HepG2 (cell line): Measurements from ENCODE around the gene GPR61. TPM values are rescaled to one million over a fixed set of nuclear protein-coding genes. Genes with fewer than 3 reads are reported as not detected.
A peak's percentile ranks its signal among the peaks of the same experiment; 100 is the strongest.

Source experiments
- ATAC-seq: fragments of 200-7000 bp; cut with Tn5 transposase; 3 replicates; pipeline ENCODE4 v1.9.1; 2020; ENCODE audit warnings: mild to moderate bottlenecking, moderate library complexity
- BruUV-seq: library from RNA; stranded (reverse); fragments of 400-500 nt; replicated peaks from 2 replicates; lab custom pipeline; 2021; lab: Mats Ljungman, UMichigan
- CTCF ChIA-PET: fragments of 300-600 bp; formaldehyde crosslinking; extraction: SDS; loops from one replicate; lab custom pipeline; 2021; ENCODE audit warnings: low total read pairs, inconsistent platforms, low intra/inter-chr PET ratio; lab: Yijun Ruan, JAX
- POLR2A ChIA-PET: fragments of 350-600 bp; sonication (Branson Sonifier 250); formaldehyde crosslinking; loops from one replicate; lab custom pipeline; 2020; ENCODE audit warnings: antibody characterized with exemption, inconsistent platforms; lab: Yijun Ruan, JAX
- DNase-seq: peaks from one replicate; pipeline ENCODE4 v3.0.0-alpha.2; 2015; ENCODE audit warnings: low spot score
- FAIRE-seq: peaks from 3 replicates; lab custom pipeline; 2011; peaks lifted over from hg19 to GRCh38; lab: Jason Lieb, UNC
- H2AFZ ChIP-seq: one replicate; pipeline ENCODE4 v1.6.1; 2011; ENCODE audit warnings: low read length, inconsistent platforms
- H3K27ac ChIP-seq: fragments of 300-600 bp; 3 replicates; pipeline ENCODE4 v1.8.0; 2011; ENCODE audit warnings: mixed run types, mild to moderate bottlenecking, mixed read lengths, low read length, inconsistent platforms; ENCODE audit not compliant: insufficient read depth; ENCODE audit errors: extremely low read length
- H3K27me3 ChIP-seq, 2 experiments: fragments of 200-600 bp in 1 of 2; 2 replicates in 1 of 2; 3 replicates in 1 of 2; pipeline versions ENCODE4 v1.6.0 to v1.8.0; 2011; ENCODE audit warnings: low read length in 2 of 2, mild to moderate bottlenecking in 2 of 2, moderate library complexity in 2 of 2, inconsistent platforms in 1 of 2; ENCODE audit not compliant: insufficient read depth in 2 of 2, control insufficient read depth in 1 of 2
- H3K36me3 ChIP-seq, 2 experiments: fragments of 200-600 bp in 1 of 2; replicated peaks in 1 of 2; 2 replicates in 1 of 2; 3 replicates in 1 of 2; pipeline versions ENCODE4 v1.5.1 to v1.8.0; 2011; ENCODE audit warnings: low read length in 2 of 2, inconsistent platforms in 1 of 2; ENCODE audit not compliant: insufficient read depth in 2 of 2, control insufficient read depth in 1 of 2
- H3K4me1 ChIP-seq: 2 replicates; pipeline ENCODE4 v1.5.1; 2012; ENCODE audit warnings: low read length, inconsistent platforms; ENCODE audit not compliant: insufficient read depth
- H3K4me2 ChIP-seq: 2 replicates; pipeline ENCODE4 v1.6.0; 2011; ENCODE audit warnings: low read depth, low read length, inconsistent platforms
- H3K4me3 ChIP-seq, 3 experiments: fragments of 200-600 bp in 1 of 3; sonication (generic), shearing (Covaris generic) in 1 of 3; replicated peaks in 1 of 3; 2 replicates each; pipeline ENCODE4 v1.5.1; 2011 to 2016; ENCODE audit warnings: low read length in 3 of 3, inconsistent platforms in 2 of 3, low read depth in 2 of 3, mild to moderate bottlenecking in 2 of 3, control low read depth in 1 of 3, mixed read lengths in 1 of 3; ENCODE audit not compliant: insufficient read depth in 1 of 3
- H3K79me2 ChIP-seq: one replicate; pipeline ENCODE4 v1.6.1; 2011; ENCODE audit warnings: low read length, inconsistent platforms; ENCODE audit not compliant: insufficient read depth
- H3K9ac ChIP-seq: 2 replicates; pipeline ENCODE4 v1.6.0; 2011; ENCODE audit warnings: mild to moderate bottlenecking, low read depth, low read length, inconsistent platforms; ENCODE audit not compliant: insufficient read depth
- H3K9me3 ChIP-seq: 2 replicates; pipeline ENCODE4 v1.5.1; 2012; ENCODE audit warnings: mild to moderate bottlenecking, low read length
- H4K20me1 ChIP-seq: 2 replicates; pipeline ENCODE4 v1.6.0; 2011; ENCODE audit warnings: inconsistent platforms, mild to moderate bottlenecking, low read length, moderate library complexity; ENCODE audit not compliant: insufficient read depth
- HNF4A ChIP-seq: sonication (generic); formaldehyde crosslinking; IDR thresholded peaks from 2 replicates; pipeline ENCODE4 v1.4.0; 2020; ENCODE audit warnings: missing genetic modification reagents
- NFRKB ChIP-seq: fragments of 450-650 bp; IDR thresholded peaks from 2 replicates; pipeline ENCODE4 v1.6.1; 2017
- SP1 ChIP-seq, 2 experiments: fragments of 450-650 bp in 1 of 2; sonication (generic) in 1 of 2; formaldehyde crosslinking in 1 of 2; IDR thresholded peaks; 2 replicates each; pipeline versions ENCODE4 v1.4.0 to v1.6.1; 2016 to 2020; ENCODE audit warnings: missing genetic modification reagents in 1 of 2
- WGBS: methylation state at CpG from one replicate; pipeline ENCODE4 v1.1.6; 2017; ENCODE audit warnings: low lambda C conversion rate; 5-methylcytosine and 5-hydroxymethylcytosine counted together
- in situ Hi-C: cut with HindIII; loops from 2 replicates; pipeline ENCODE4 v1.10.0; 2017; ENCODE audit warnings: low pct_unique_long_range_greater_than_20kb; ENCODE audit not compliant: extremely low pct_ligation_motif_present
- intact Hi-C: fragments of 100-400 bp; cut with micrococcal nuclease; formaldehyde crosslinking; loops from one replicate; pipeline ENCODE4 v1.10.0; 2022; ENCODE audit not compliant: unreplicated experiment
- polyA plus RNA-seq, 8 experiments: library from polyadenylated mRNA; depleted of rRNA in 3 of 8; stranded (reverse) in 7 of 8; unstranded in 1 of 8; fragments of >200 nt; fragmentation: Illumina TruSeq in 4 of 8; extraction: Trizol in 4 of 8; gene quantifications; 2 replicates each; pipeline versions ENCODE4 v1.2.1 to v1.2.3, GENCODE V29; 2011 to 2016; ENCODE audit warnings: low read depth in 4 of 8, missing spikeins in 1 of 8, mixed read lengths in 1 of 8; ENCODE audit not compliant: insufficient read depth in 1 of 8
- total RNA-seq, 5 experiments: library from RNA; depleted of rRNA; stranded (reverse); fragments of >200 nt; fragmentation: Illumina TruSeq; extraction: Trizol; gene quantifications; 2 replicates each; pipeline ENCODE4 v1.2.3, GENCODE V29; 2016; ENCODE audit warnings: low read depth in 1 of 5
- TF ChIP-seq, protein P1 (sequence below), 2 experiments: fragments of 450-650 bp in 1 of 2; sonication (generic) in 1 of 2; formaldehyde crosslinking; IDR thresholded peaks; 2 replicates each; pipeline versions ENCODE4 v1.5.0 to v1.8.0; 2020 to 2022; ENCODE audit warnings: mild to moderate bottlenecking in 1 of 2, missing genetic modification reagents in 1 of 2
- TF ChIP-seq, protein P2 (sequence below), 2 experiments: sonication (generic) in 1 of 2; formaldehyde crosslinking in 1 of 2; IDR thresholded peaks; 2 replicates each; pipeline versions ENCODE4 v1.6.1 to v1.9.0; 2014 to 2022; ENCODE audit warnings: antibody characterized with exemption in 1 of 2, borderline replicate concordance in 1 of 2, inconsistent platforms in 1 of 2, low read depth in 1 of 2, missing genetic modification reagents in 1 of 2
- TF ChIP-seq, protein P3 (sequence below): sonication (generic); formaldehyde crosslinking; IDR thresholded peaks from 2 replicates; pipeline ENCODE4 v1.8.1; 2023; ENCODE audit warnings: mild to moderate bottlenecking, inconsistent platforms, moderate library complexity, missing genetic modification reagents, borderline replicate concordance
- TF ChIP-seq, protein P4 (sequence below): IDR thresholded peaks from 2 replicates; pipeline ENCODE4 v1.6.1; 2016; ENCODE audit warnings: missing genetic modification reagents, missing compliant biosample characterization

Gene GPR61
- total and polyA plus RNA-seq, 2 of the 13 experiments (the other 11 are each of a cell fraction or from before 2014, with no cell fraction given): not detected

DNA sequence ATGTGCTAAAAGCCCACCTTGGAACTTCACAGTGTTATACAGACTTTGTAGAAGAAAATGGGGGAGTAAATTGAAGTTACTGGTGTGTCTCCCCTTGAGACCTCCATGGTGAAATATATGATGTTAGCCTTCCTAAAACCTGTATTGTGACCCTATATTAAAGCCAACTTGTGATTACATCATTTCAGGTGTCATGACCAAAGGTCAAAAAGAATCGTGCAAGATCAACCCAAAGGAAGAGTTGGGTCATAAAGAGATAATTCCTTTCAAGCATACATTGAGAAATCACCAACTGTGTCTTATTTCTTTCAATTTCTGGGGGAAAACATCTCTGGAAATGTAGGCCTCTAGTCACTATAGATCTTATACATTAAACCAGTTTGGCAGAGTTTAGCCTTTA, 45.1 kb downstream of the GPR61 start:
- ChIA-PET POLR2A (no interaction called here), CTCF (no interaction called here)
- FAIRE-seq (no peak), DNase-seq (no peak), ATAC-seq (no peak)
- in situ Hi-C loops: no loop called here
- 18% methylated on average over 1 of the region's 1 CpG for WGBS
- H3K9ac ChIP-seq: no peak overlapping the region
- no peaks in the 10 kb centered on the region for H3K27me3 ChIP-seq
- no peak overlapping the region for H3K27ac ChIP-seq
- TSS peak; percentile 16 for BruUV-seq
- intact Hi-C loops: loop anchor here (5.0 kb wide), 1 partner anchor 37 kb away; the partner anchor contains the start of gene GNAI3
- H3K9me3 ChIP-seq: no peaks in the 10 kb centered on the region
- H3K4me1 ChIP-seq: peaks cover 54% of the 10 kb centered on the region
- TF ChIP-seq, protein P1, sequence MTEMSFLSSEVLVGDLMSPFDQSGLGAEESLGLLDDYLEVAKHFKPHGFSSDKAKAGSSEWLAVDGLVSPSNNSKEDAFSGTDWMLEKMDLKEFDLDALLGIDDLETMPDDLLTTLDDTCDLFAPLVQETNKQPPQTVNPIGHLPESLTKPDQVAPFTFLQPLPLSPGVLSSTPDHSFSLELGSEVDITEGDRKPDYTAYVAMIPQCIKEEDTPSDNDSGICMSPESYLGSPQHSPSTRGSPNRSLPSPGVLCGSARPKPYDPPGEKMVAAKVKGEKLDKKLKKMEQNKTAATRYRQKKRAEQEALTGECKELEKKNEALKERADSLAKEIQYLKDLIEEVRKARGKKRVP (CRISPR knock-in tag; IDR thresholded peaks at IDR 0.05): peak in 1 of 2 experiments; percentile 44; a peak in 2 of 4 replicates
- TF ChIP-seq HNF4A (CRISPR knock-in tag) (peak; percentile 25; the same call in 1 of the 2 replicates), NFRKB (no peak), SP1 (IDR thresholded peaks at IDR 0.05) (no peak), SP1 (CRISPR knock-in tag; IDR thresholded peaks at IDR 0.05) (no peak)
- TF ChIP-seq, protein P2, sequence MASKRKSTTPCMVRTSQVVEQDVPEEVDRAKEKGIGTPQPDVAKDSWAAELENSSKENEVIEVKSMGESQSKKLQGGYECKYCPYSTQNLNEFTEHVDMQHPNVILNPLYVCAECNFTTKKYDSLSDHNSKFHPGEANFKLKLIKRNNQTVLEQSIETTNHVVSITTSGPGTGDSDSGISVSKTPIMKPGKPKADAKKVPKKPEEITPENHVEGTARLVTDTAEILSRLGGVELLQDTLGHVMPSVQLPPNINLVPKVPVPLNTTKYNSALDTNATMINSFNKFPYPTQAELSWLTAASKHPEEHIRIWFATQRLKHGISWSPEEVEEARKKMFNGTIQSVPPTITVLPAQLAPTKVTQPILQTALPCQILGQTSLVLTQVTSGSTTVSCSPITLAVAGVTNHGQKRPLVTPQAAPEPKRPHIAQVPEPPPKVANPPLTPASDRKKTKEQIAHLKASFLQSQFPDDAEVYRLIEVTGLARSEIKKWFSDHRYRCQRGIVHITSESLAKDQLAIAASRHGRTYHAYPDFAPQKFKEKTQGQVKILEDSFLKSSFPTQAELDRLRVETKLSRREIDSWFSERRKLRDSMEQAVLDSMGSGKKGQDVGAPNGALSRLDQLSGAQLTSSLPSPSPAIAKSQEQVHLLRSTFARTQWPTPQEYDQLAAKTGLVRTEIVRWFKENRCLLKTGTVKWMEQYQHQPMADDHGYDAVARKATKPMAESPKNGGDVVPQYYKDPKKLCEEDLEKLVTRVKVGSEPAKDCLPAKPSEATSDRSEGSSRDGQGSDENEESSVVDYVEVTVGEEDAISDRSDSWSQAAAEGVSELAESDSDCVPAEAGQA (IDR thresholded peaks at IDR 0.05; ENCODE audit: low read depth): no peak
- TF ChIP-seq, protein P2 (CRISPR knock-in tag; IDR thresholded peaks at IDR 0.05; ENCODE audit: borderline replicate concordance): no peak
- TF ChIP-seq, protein P3, sequence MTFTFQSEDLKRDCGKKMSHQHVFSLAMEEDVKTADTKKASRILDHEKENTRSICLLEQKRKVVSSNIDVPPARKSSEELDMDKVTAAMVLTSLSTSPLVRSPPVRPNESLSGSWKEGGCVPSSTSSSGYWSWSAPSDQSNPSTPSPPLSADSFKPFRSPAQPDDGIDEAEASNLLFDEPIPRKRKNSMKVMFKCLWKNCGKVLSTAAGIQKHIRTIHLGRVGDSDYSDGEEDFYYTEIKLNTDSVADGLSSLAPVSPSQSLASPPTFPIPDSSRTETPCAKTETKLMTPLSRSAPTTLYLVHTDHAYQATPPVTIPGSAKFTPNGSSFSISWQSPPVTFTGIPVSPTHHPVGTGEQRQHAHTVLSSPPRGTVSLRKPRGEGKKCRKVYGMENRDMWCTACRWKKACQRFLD (CRISPR knock-in tag): no peak
- TF ChIP-seq, protein P4, sequence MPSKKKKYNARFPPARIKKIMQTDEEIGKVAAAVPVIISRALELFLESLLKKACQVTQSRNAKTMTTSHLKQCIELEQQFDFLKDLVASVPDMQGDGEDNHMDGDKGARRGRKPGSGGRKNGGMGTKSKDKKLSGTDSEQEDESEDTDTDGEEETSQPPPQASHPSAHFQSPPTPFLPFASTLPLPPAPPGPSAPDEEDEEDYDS: no peak
- H3K79me2 ChIP-seq: no peaks in the 10 kb centered on the region
- no peaks in the 10 kb centered on the region for H4K20me1 ChIP-seq
- H3K36me3 ChIP-seq: peaks cover 11 to 40% of the 10 kb centered on the region in 2 experiments
- H3K4me3 ChIP-seq: no peak overlapping the region
- H3K4me2 ChIP-seq: no peak overlapping the region
- no peak overlapping the region for H2AFZ ChIP-seq
